ENCODE measurements around the gene PRDM5.

Gene PRDM5

GRCh38 chr4:120819805-120820437 is 102.6 kb downstream of the PRDM5 start:
- DNase-seq (ENCODE audit: low spot score): no peak

DNA sequence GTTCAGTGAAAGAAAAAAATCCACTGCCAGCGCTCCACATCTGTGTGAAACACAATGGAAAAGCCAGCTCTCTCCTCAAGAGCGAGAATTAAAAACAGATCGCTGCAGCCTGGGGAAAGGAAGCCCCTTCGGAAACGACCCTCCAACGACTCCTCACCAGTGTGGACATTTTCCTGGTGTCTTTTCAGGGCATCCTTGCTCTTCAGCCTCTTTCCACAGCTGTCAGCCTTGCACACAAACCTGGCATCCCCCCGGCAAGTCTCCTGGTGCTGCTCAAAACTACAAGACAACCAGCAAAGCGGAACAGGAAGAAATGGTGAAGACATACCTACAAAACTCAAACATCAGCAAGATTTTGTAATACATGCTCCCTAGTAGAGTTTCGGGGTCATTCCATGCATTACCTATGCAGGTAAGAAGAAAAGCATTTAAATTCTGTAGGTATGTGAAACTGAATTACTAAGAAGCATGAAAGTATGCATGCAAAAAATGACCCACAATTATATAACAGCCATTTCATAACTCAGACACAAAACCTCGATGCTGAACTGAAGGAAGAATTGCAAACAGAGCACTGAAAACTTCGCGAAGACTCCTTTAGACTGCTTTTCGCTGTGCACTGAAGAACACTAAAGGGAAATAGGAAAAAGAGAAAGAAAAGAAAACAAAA is 106.1 kb downstream of the PRDM5 start:
- no peak for DNase-seq (ENCODE audit: low spot score)

- DNase-seq (ENCODE audit: low spot score): no peak
Measured at GRCh38 chr4:120815361-120815760, 107.2 kb downstream of the PRDM5 start.

GRCh38 chr4:120814886-120815285 is 107.6 kb downstream of the PRDM5 start:
- DNase-seq (ENCODE audit: low spot score): no peak

GRCh38 chr4:120812216-120812615 is 110.3 kb downstream of the PRDM5 start:
- no peak for DNase-seq (ENCODE audit: low spot score)

- DNase-seq (ENCODE audit: low spot score): no peak
Measured at GRCh38 chr4:120809518-120809917, 113.0 kb downstream of the PRDM5 start.

GRCh38 chr4:120808475-120809141 is 113.9 kb downstream of the PRDM5 start:
- DNase-seq (ENCODE audit: low spot score): no peak

GRCh38 chr4:120801137-120801758 is 121.3 kb downstream of the PRDM5 start:
- DNase-seq (ENCODE audit: low spot score): no peak

DNA sequence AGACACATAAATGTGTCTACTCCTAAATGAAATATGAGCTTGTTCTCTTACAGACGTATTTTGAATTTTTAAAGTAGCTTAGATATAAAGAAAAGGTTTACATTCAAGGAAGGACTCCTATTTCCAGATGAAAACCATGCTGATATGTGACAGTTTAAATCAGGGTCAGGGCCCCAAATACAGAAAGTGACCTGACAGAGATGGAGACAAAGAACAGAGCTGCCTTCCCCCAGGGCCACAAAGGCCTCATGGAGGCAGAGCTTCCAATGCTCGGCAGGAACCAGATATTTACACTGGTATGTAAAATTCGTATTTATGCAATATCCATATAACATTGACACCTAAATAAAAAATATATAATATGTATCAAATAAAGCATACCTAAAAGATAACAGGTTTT is 124.0 kb downstream of the PRDM5 start:
- no peak for DNase-seq (ENCODE audit: low spot score)

GRCh38 chr4:120796271-120796670 is 126.3 kb downstream of the PRDM5 start:
- DNase-seq (ENCODE audit: low spot score): no peak

DNA sequence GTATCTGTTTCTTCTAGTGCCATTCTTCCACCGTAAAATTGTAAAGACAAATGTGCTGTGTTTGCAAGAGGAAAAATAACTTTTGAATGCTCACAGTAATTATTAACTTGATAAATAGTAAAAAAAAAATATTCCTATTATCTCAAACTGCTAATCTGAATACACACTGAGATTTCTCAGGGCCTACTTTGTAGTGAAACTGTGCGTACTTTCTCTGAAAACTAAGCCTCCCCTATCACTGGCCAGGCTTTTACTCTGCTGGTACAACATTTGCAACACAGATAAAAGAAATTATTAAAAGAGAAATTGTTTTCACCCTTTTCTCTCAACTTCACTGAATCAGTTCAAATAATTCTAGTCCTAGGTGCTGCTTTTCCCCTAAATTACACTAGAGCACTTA is 137.3 kb downstream of the PRDM5 start:
- no peak for DNase-seq (ENCODE audit: low spot score)

GRCh38 chr4:120777459-120777858 is 145.1 kb downstream of the PRDM5 start:
- DNase-seq (ENCODE audit: low spot score): no peak

DNA sequence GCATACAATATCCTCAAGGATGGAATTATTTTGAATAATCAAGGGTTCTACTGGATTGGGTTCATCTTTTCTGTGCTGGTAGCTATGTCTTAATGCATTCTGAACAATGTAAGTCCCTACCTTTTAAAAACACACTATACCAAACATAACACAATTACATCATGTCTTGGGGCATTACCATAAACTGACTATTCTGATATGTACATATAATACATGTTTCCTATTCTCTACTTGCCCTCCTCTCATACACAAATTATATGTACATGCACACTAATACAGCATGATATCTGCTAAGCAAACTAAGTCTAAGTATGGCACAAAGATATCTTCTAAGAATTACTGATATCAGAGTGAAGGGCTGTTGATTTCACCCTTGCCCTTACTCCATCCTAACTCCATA is 147.1 kb downstream of the PRDM5 start:
- DNase-seq (ENCODE audit: low spot score): no peak

GRCh38 chr4:120773641-120774040 is 148.9 kb downstream of the PRDM5 start:
- no peak for DNase-seq (ENCODE audit: low spot score)

- no peak for DNase-seq (ENCODE audit: low spot score)
Measured at GRCh38 chr4:120771907-120772306, 150.6 kb downstream of the PRDM5 start.

GRCh38 chr4:120770897-120771296 is 151.6 kb downstream of the PRDM5 start:
- DNase-seq (ENCODE audit: low spot score): no peak

DNA sequence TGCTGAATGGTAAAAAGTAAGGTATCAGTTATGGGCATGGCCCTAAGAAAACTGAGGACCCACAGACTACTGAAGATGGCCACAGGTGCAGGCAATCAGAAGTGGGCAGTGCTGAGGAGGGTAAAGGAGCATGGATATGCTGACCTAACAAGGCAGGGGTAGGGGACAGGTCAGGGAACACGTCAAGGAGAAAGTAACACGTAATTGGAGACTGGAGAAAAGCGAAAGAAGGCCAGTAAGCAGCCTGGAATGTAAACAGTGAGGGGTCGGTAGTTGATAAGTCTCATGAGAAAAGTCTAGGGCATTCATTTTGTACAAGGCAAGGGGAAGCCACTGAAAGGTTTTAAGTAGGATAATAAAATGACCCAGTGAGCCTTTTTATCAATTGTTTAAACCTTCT is 153.3 kb downstream of the PRDM5 start:
- no peak for DNase-seq (ENCODE audit: low spot score)

GRCh38 chr4:120765260-120765680 is 157.3 kb downstream of the PRDM5 start:
- no peak for DNase-seq (ENCODE audit: low spot score)

- no peak for DNase-seq (ENCODE audit: low spot score)
Measured at GRCh38 chr4:120763650-120764049, 158.9 kb downstream of the PRDM5 start.

GRCh38 chr4:120761070-120761469 is 161.5 kb downstream of the PRDM5 start:
- no peak for DNase-seq (ENCODE audit: low spot score)

DNA sequence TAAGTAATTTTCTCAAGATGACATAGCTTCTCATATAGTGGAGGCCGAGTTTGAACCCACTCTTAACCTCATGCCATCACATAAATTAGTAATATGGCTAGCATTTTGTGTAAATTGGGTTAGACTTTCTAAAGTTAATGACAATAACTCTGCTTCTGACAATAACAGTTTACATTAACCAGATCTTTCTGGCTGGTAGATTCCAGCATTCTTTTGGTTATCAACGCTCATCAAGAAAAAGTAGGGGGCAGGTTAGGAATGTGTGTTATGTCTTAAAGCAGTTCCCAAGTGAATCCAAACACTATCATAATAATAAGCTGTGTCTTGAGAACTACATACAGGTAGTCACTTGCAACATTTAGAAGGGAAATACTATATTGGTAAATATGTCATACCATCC is 162.5 kb downstream of the PRDM5 start:
- DNase-seq (ENCODE audit: low spot score): no peak

GRCh38 chr4:120755864-120756263 is 166.7 kb downstream of the PRDM5 start:
- DNase-seq (ENCODE audit: low spot score): no peak

GRCh38 chr4:120754590-120754989 is 167.9 kb downstream of the PRDM5 start:
- DNase-seq (ENCODE audit: low spot score): no peak

All from D341Med (cell line).